GM18867 (cell line): ENCODE measurements around the gene GALNT7.

Experiments
- ATAC-seq: cut with Tn5 transposase; IDR thresholded peaks from one replicate; pipeline ENCODE4 v1.9.1; 2021; ENCODE audit warnings: mild to moderate bottlenecking, moderate library complexity; ENCODE audit not compliant: unreplicated experiment

The GALNT7 gene

DNA sequence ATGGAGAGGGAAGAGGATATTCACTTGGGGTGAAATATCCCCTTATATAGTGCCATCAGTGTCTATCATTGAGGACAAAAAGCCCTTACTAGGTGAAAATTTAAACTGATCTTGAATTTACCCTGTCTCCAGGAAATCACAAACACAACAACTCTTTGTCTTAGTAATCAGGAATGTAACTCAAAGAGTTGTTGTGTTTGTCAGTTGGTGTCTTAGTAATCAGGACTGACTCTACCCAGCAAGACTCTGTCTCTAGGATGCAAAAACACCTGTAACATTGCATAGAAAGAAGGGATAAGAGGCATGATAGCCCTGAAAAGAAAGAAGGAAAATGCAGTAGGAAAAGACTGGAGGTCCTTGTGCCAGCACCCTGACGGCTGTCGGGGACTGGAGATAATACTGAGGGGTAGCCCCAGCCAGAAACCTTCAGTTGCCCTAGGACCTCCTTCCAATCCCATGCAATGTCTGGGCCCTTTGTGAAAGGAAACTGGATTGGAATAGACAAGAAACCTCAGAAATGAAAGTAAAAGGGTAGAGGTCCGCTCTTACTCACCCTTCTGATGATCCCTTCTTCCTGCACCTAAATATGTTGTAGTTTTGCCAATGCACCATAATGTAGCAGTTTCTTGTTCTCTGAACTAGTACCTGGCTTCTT is 120.2 kb downstream of the GALNT7 start:
- ATAC-seq, result peak; percentile 80

DNA sequence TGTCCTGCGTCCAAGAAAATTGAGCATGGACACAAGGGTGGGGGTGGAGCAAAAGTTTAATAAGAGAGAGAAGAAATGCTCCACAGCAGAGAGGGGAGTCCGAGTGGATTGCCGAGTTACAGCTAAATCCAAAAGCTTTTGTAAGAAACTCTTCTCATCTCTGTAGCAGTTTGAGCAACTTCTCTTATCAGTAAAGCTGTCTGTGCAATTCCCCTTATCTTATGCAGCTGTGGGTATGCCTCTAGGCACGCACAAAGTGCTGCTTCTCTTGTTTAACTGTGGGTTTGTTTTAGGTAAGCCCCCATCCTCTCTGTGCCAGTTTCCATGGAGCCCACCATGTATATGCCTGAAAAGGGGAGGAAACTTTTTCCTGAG is 120.7 kb downstream of the GALNT7 start:
- peak; percentile 27 for ATAC-seq

GRCh38 chr4:173291899-173292298 is 123.3 kb downstream of the GALNT7 start:
- ATAC-seq, result no peak

- ATAC-seq, result no peak
These were observed 125.1 kb downstream of the GALNT7 start for GRCh38 chr4:173293663-173294062.

- ATAC-seq, result no peak
These were observed 125.8 kb downstream of the GALNT7 start for GRCh38 chr4:173294444-173294843.

GRCh38 chr4:173301518-173302201 is 133.0 kb downstream of the GALNT7 start:
- ATAC-seq, result no peak

DNA sequence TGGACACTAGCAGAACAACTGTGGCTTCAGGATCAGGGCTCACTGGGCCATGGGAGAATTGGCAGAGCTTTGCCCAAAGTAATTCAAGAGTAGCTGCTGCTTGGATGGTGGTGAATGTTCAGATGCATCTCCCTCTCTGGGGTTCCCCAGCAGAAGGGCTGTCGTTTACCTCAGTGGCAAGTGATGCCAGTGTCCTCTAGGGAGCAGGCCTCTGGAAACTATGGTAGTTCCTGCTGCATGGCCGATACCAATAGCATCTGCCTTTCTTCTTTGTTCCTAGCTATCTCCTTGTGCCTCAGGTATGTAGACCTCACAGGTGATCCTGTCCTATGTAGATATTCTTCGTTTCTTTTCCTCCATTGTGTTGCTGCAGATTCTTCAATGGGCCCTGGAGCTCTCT is 139.2 kb downstream of the GALNT7 start:
- no peak for ATAC-seq

DNA sequence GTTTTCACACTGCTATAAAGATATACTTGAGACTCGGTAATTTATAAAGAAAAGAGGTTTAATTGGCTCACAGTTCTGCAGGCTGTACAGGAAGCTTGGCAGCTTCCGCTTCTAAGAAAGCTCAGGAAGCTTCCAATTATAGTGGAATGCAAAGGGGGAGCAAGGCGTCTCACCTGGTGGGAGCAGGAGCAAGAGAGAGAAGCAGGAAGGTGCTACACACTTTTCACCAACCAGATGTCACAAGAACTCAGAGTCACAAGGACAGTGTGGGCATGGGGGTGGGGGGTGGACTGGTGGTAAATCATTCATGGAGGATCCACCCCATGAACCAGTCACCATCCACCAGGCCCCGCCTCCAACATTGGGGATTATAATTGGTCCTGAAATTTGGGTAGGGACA is 142.8 kb downstream of the GALNT7 start:
- no peak for ATAC-seq

DNA sequence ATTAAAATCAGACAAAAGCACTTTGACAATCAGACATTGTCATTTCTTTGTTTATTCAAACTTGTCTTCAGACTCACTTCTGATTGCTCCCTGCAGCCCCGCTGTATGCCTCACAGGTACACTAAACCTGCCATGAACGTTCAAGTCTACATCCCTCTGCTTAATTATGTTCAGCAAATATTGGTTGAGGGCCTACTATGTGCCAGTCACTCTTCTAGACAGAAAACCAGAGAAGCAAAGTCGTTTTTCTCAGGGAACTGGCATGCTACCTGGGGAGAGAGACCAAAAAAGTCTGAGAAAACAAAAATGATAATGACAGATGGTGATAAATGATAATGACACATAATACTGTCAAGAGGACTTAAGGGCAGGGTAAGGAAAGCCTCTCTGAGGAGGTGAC is 146.1 kb downstream of the GALNT7 start:
- ATAC-seq, result no peak

DNA sequence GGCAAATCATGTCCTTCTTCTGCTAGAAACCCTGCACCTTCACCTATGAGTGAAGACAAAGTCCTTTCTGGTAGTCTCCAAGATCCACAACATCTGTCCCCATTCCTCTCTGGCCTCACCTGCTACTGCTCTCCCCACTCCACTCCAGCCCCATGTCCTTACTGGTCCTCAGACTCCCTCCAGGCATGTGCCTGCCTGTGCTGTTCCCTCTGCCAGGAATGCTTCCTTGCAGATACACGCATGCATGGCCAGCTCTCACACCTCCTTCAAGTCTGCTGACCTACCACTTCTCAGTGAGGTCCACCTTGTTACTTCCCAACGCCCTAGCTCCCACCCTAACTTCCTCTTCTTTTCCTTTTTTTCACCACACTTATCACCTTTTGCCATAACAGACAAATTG is 147.4 kb downstream of the GALNT7 start:
- ATAC-seq, result no peak

GRCh38 chr4:173317004-173317403 is 148.4 kb downstream of the GALNT7 start:
- ATAC-seq, result no peak

DNA sequence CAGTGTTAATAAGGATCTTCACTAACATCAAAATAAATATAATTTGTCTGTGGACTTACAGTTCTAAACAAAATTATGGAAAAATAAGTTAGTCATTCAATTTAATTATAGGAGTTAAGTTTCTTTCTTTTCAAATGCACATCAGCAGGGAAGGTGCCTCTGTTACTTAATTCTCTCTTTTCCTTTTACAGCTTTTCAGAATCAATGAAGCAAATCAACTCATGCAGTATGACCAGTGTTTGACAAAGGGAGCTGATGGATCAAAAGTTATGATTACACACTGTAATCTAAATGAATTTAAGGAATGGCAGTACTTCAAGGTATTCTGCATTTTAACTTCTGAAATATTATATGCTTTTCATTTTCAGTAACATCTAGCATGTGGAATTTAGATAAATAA is 149.6 kb downstream of the GALNT7 start:
- no peak for ATAC-seq

DNA sequence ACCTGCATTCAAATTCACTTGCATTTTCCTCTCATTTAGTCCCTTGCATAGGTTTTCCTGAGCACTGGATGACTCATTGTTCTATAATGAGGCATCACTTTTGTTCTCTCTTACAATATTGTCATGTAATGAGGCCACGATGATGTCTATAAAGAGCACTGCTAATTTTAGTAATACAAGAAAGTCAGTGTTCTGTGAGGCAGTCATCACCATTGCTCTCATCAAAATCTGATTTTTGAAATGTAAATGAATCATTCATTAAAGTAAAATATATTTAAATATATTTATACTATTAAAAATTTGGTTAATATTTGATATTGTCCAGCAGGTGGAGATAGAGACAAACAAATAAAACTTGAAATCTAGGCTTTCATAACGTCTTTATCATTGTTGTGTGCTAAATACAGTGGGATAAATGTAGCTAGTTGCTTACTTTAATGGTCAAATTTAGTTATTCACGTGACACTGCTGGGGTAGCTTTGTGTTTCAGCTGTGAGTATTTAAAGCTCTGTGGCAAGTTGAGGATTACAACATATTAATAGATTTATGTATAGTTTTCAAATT is 150.1 kb downstream of the GALNT7 start:
- ATAC-seq, result peak; percentile 51

DNA sequence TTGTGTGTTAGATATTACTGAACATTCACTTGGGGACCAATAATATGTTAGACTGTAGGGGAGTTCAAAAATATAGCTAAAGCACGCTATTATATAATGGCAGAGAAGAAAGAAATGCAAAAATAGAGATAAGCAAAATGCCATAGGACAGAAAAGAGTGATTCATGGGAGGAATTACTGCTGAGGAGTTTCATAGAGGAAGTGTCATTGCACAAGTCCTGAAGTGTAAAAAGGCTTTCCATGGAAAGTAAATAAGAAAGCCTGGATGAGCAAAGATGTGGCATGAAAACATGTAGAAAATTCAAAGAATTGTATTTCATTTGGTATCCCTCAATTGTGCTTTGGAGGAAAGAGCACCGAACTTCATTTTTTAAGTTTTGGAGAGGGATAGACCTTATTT is 151.1 kb downstream of the GALNT7 start:
- ATAC-seq, result no peak

DNA sequence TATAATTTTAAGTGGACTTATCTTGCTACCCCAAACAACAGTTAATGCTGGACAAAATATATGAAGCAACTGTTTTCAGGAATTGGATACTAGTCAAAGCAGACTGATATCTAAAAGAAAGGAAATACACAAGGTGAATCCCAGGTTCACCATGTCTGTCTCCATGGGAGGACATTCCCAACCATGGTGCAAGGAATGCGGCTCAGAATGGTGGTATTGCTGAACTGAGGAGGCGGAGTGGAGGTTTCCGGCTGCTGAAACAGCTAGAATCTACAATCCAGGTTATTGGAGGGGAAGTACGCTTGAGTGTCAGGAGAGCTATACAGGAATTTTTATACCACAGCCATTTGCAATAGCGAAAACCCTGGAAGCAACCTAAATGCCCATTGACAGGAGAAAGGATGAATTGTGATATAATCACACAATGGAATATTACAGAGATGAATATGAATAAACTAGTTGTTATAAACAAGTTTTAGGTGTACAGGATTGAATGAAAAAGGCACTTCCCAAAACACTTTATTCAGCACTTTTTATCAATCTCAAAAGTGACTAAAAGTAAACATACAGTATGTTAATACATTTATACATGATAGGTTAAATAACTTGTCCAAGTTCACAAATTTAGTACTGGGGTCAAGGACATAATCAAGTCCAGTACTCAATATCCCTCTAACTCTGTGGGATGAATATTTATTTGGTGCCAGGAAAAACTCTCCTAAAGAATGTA is 156.6 kb downstream of the GALNT7 start:
- ATAC-seq, result no peak

- no peak for ATAC-seq
These were observed 159.8 kb downstream of the GALNT7 start for GRCh38 chr4:173328236-173328901.

DNA sequence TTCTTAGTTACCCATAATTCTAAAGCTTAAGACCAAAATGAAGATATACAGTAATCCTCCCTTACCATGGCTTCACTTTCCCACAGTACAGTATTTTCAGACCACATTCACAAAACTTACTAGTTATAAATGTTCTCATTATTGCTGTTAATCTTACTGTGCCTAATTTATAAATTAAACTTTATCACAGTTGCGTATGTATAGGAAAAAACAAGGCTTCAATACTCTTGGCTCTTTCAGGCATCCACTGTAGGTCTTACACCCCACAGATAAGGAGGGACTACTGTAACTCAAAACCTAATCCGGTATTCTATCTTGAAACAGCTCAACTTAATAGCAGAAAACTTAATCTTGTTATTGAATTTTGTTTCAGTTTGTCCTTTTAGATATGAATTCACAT is 162.0 kb downstream of the GALNT7 start:
- no peak for ATAC-seq

- no peak for ATAC-seq
These were observed 163.4 kb downstream of the GALNT7 start for GRCh38 chr4:173332021-173332487.

DNA sequence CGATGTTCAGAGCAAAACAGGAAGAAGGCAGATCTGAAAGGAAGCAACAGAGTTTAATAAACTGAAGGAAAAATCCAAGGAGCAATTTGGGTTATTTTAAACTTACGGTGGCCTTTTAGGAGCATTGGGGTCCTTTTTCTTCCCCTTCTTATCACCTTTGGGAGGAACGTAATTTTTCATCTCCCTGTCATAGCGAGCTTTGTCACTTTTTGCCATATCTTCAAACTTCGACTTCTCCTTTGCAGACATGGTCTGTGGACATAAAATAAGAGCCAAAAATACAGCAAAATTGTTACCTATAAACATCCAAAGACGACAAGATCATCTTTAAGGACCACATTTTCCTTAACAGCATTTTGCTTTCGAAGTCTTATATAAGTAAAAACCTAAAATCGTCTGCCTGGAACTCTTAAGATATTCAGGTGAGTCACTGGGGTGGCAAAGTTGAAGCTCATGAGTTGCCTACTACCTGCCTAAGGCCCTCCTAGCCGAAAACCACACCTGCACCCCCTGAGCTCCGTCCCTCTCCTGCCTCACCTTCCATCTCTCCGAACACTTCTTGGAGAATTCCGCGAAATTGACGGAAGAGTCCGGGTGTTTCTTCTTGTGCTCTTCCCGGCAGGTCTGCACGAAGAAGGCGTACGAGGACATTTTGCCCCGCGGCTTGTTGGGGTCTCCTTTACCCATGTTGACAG is 164.5 kb downstream of the GALNT7 start:
- ATAC-seq, result no peak

DNA sequence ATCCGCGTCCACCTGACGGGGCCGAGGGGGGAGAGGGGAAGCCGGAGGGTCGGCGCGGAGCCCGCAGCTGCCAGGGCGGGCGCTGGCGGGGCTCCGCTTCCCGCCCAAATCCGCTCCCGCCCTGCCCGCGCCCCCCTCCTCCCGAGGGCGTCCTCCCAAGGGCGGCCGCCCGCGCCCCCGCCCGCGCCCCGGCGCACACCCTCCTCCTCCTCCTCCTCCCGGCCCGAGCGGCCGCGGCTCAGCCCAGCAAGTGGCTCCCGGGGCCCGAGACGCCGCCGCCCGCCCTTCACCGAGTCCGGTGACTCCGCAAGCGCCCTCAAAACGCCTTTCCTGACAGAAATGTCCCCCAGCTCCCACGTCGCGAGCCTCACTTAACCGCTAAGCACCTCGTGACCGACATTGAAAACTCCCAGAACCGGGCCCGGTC is 165.1 kb downstream of the GALNT7 start:
- ATAC-seq, result peak; percentile 0
